Fibroblast of peridontal ligament (primary cell): ENCODE results near the gene NPM3.

Source experiments
- DNase-seq: peaks from one replicate; pipeline ENCODE4 v3.0.0-alpha.2; 2010; ENCODE audit errors: extremely low read depth

Gene NPM3

GRCh38 chr10:101782811-101783735 is at the start of gene NPM3:
Gene NPM3, minus strand, starts transcription at chr10:101783446. Its CDS starts 56 bp downstream, at chr10:101783390.
- DNase-seq: peak; percentile 66

- DNase-seq: no peak
These were observed 49.1 kb upstream of the NPM3 start for GRCh38 chr10:101832325-101832771.

GRCh38 chr10:101831169-101831811 is 48.0 kb upstream of the NPM3 start:
- DNase-seq: no peak

GRCh38 chr10:101830322-101831168 is 47.3 kb upstream of the NPM3 start:
- DNase-seq: peak; percentile 84

GRCh38 chr10:101829561-101830315 is 46.5 kb upstream of the NPM3 start:
- DNase-seq: no peak

GRCh38 chr10:101828766-101829551 is 45.7 kb upstream of the NPM3 start:
- DNase-seq: no peak

GRCh38 chr10:101827919-101828600 is 44.8 kb upstream of the NPM3 start:
- DNase-seq: no peak

- no peak for DNase-seq
These were observed 43.7 kb upstream of the NPM3 start for GRCh38 chr10:101826852-101827434.

GRCh38 chr10:101824736-101825135 is 41.5 kb upstream of the NPM3 start:
- DNase-seq: no peak

GRCh38 chr10:101818872-101819633 is 35.8 kb upstream of the NPM3 start:
- DNase-seq: no peak

GRCh38 chr10:101818119-101818871 is 35.0 kb upstream of the NPM3 start, which contains the start of gene OGA:
Gene OGA, minus strand, starts transcription at chr10:101818444. Its CDS starts 422 bp downstream, at chr10:101818022.
- DNase-seq: peak; percentile 100

DNA sequence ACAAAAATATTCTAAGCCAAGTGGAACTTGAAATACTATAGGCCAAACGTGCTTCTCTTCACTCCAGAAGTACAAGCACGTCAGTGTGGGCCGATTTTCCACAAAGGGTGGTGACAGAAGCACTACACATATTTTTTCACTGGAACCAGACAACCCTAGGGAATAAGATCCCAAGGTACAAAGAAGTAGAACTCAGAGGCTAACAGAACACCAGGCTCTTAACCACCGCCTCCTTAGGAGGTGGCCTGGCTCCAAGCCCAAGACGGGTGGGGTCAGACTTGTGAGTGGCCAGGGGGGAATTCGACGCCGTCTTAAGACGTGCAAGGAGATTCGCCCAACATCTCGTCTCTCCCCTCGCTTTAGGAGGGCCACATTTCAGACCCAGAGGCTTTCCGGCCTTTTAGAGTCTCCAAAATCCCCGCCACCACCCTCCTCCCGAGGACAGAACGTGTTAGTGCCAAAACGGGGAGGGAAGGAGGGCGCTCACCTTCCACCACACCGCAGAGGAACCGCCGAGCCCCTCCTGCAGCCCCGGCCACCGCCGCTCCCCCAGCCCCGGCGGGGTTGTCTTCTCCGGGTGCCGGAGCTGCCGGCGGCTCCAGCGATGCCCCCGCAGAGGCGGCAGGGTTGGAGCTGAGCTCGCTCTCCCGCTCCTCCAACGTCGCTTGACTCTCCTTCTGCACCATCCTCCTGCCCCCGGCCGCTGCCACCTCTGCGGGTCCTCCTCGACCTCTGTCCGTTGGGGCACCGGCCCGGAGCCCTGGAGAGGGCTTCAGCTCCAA is 34.3 kb upstream of the NPM3 start:
- peak; percentile 95 for DNase-seq

GRCh38 chr10:101816913-101817336 is 33.7 kb upstream of the NPM3 start:
- no peak for DNase-seq

DNA sequence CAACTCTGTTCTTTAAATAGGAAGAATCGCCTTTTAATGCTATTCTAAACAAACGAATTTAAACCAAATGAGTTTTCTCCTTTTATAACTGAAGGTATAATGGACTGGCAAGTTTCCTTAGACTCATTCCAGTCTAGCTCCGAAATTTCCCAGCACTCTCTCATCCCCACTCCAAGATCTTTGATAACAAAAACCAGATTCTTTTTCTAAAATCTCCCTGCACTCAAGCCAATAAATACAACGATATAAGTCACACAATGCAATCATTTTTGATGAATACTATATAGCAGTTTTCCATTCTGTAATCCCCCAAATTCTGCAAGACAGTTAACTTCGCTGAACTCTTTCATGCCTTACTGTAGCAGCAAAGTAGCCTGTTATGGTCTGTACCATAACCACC is 33.1 kb upstream of the NPM3 start:
- DNase-seq: no peak

- peak; percentile 60 for DNase-seq
These were observed 31.3 kb upstream of the NPM3 start for GRCh38 chr10:101814466-101815071.

DNA sequence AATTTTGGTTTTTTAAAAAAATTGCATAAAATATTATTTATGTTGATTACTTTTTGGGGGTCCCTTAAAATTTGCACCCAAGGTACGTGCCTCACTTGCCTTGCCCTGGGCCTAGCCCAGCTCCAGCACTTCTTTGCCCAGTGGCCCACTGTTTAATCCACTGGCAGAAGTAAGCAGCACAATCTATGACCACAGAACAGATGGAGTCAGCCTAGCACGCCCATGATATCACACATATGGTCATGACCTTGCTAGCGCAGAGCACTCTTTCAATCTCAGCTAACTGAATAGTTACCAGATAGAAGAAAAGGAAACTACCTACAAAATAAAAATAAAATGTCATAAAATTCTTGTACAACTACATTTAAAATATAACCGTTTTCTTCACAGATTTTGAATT is 29.4 kb upstream of the NPM3 start:
- DNase-seq: no peak

DNA sequence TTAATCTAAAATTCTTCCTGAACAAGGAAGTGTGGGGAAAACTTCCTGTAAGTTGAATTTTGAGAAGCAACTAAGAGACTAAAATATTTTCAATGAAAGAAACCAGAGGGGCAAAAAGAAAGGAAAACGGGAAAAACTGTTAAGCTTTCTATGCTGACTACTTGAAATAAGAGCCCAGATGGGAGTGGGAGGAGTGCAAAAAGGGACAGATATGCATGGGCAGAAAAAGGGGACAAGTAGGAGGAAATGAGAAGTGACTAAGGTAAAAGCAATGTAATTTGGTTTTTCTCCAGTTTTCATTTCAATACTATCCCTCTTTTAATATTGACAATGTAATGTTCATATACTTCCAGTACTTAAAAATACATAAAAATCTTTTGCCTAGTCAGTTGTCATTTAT is 23.9 kb upstream of the NPM3 start:
- no peak for DNase-seq
